Measurements from ENCODE around the gene ADARB2. TPM values are rescaled to one million over a fixed set of nuclear protein-coding genes. Genes with fewer than 3 reads are reported as not detected.

Gene ADARB2
- total and polyA plus RNA-seq, 4 donors = 0.22 to 1.3 (median 0.55) TPM

GRCh38 chr10:1360558-1361164, 376.7 kb downstream of the ADARB2 start:
- TF ChIP-seq CTCF (IDR thresholded peaks at IDR 0.05; ENCODE audit: control extremely low read depth, extremely low read depth) = no peak
- no peaks in the 10 kb centered on the region for H3K9me3 ChIP-seq (ENCODE audit: control insufficient read depth in 4 of 4, insufficient read depth in 3 of 4, low read length in 3 of 4)
- 34 to 46% methylated on average over 20 of the region's 20 CpGs for WGBS, 2 donors
- H3K4me1 ChIP-seq (ENCODE audit: control insufficient read depth in 5 of 5, insufficient read depth in 5 of 5, low read length in 5 of 5) = peaks cover 0 to 35% (median 12%) of the 10 kb centered on the region in 5 donors
- ATAC-seq (ENCODE audit: insufficient read depth, low FRiP score) (no peak), DNase-seq (peak; percentile 61 to 64 (median 62))
- H3K4me3 ChIP-seq = no peak overlapping the region
- no peak overlapping the region for H3K9ac ChIP-seq (ENCODE audit: insufficient read depth in 1 of 2, low read length in 2 of 2)
- H3K36me3 ChIP-seq (ENCODE audit: control insufficient read depth in 4 of 4, insufficient read depth in 4 of 4, low read length in 4 of 4) = no peaks in the 10 kb centered on the region
- H3K27ac ChIP-seq (ENCODE audit: low read depth in 1 of 2, low read length in 1 of 2) = no peak overlapping the region
- peaks cover 7 to 45% (median 13%) of the 10 kb centered on the region in 3 donors for H3K27me3 ChIP-seq (ENCODE audit: control insufficient read depth in 3 of 3, insufficient read depth in 3 of 3, low read length in 2 of 3)

- Histone ChIP-seq H3K27me3 (ENCODE audit: control insufficient read depth in 3 of 3, insufficient read depth in 3 of 3, low read length in 2 of 3) (peaks cover 7 to 45% (median 10%) of the 10 kb centered on the region in 3 donors), H3K9ac (ENCODE audit: insufficient read depth in 1 of 2, low read length in 2 of 2) (no peak overlapping the region), H3K36me3 (ENCODE audit: control insufficient read depth in 4 of 4, insufficient read depth in 4 of 4, low read length in 4 of 4) (no peaks in the 10 kb centered on the region), H3K4me1 (ENCODE audit: control insufficient read depth in 5 of 5, insufficient read depth in 5 of 5, low read length in 5 of 5) (peaks cover 0 to 40% (median 17%) of the 10 kb centered on the region in 5 donors), H3K9me3 (ENCODE audit: control insufficient read depth in 4 of 4, insufficient read depth in 3 of 4, low read length in 3 of 4) (no peaks in the 10 kb centered on the region), H3K4me3 (no peak overlapping the region), H3K27ac (ENCODE audit: low read depth in 1 of 2, low read length in 1 of 2) (no peak overlapping the region)
- whole genome bisulfite sequencing, 2 donors = 71% methylated on average over 18 to 19 of the region's 19 CpGs
- DNase-seq (no peak), ATAC-seq (ENCODE audit: insufficient read depth, low FRiP score) (peak; percentile 19)
- TF ChIP-seq CTCF (IDR thresholded peaks at IDR 0.05; ENCODE audit: control extremely low read depth, extremely low read depth) = no peak
These were observed 377.2 kb downstream of the ADARB2 start for GRCh38 chr10:1360011-1360557.

- H3K36me3 ChIP-seq (ENCODE audit: control insufficient read depth in 4 of 4, insufficient read depth in 4 of 4, low read length in 4 of 4) = no peaks in the 10 kb centered on the region
- DNase-seq (no peak), ATAC-seq (ENCODE audit: insufficient read depth, low FRiP score) (no peak)
- H3K4me3 ChIP-seq = no peak overlapping the region
- H3K4me1 ChIP-seq (ENCODE audit: control insufficient read depth in 5 of 5, insufficient read depth in 5 of 5, low read length in 5 of 5) = peaks cover 0 to 45% (median 21%) of the 10 kb centered on the region in 5 donors
- no peak overlapping the region for H3K9ac ChIP-seq (ENCODE audit: insufficient read depth in 1 of 2, low read length in 2 of 2)
- H3K27ac ChIP-seq (ENCODE audit: low read depth in 1 of 2, low read length in 1 of 2) = no peak overlapping the region
- no peak for TF ChIP-seq CTCF (IDR thresholded peaks at IDR 0.05; ENCODE audit: control extremely low read depth, extremely low read depth)
- H3K27me3 ChIP-seq (ENCODE audit: control insufficient read depth in 3 of 3, insufficient read depth in 3 of 3, low read length in 2 of 3) = peaks cover 7 to 44% (median 10%) of the 10 kb centered on the region in 3 donors
- H3K9me3 ChIP-seq (ENCODE audit: control insufficient read depth in 4 of 4, insufficient read depth in 3 of 4, low read length in 3 of 4) = no peaks in the 10 kb centered on the region
- WGBS, 2 donors = 82 to 86% methylated on average over 12 of the region's 12 CpGs
These were observed 377.7 kb downstream of the ADARB2 start for GRCh38 chr10:1359626-1359955.
